A673 (cell line): ENCODE measurements around the gene MINDY4. TPM values are rescaled to one million over a fixed set of nuclear protein-coding genes. Genes with fewer than 3 reads are reported as not detected.

Source experiments
- BruUV-seq: library from RNA; stranded (reverse); fragments of 400-500 nt; replicated peaks from 2 replicates; lab custom pipeline; 2021; lab: Mats Ljungman, UMichigan
- CTCF ChIA-PET: fragments of 300-600 bp; sonication (Branson Sonifier 250); formaldehyde crosslinking; loops from one replicate; lab custom pipeline; 2022; ENCODE audit warnings: antibody characterized with exemption; lab: Charles Lee
- POLR2A ChIA-PET: fragments of 300-600 bp; sonication (Branson Sonifier 250); formaldehyde crosslinking; loops from one replicate; lab custom pipeline; 2022; ENCODE audit warnings: antibody characterized with exemption; ENCODE audit not compliant: low non-redundant PET; lab: Charles Lee
- DNase-seq: peaks from one replicate; pipeline ENCODE4 v3.0.0-alpha.2; 2015; ENCODE audit warnings: low spot score
- H3K27ac ChIP-seq: fragments of 200-600 bp; sonication (generic); 2 replicates; pipeline ENCODE4 v1.5.1; 2016; ENCODE audit warnings: mixed run types, low read depth, mild to moderate bottlenecking, mixed read lengths, antibody characterized with exemption, low read length; ENCODE audit not compliant: poor library complexity, severe bottlenecking
- H3K27me3 ChIP-seq: fragments of 200-600 bp; sonication (generic); replicated peaks from 2 replicates; pipeline ENCODE4 v1.6.1; 2017; ENCODE audit warnings: mixed run types, low read depth, mild to moderate bottlenecking, mixed read lengths, antibody characterized with exemption, low read length; ENCODE audit not compliant: insufficient read depth, poor library complexity
- H3K36me3 ChIP-seq: fragments of 200-600 bp; sonication (generic); 2 replicates; pipeline ENCODE4 v1.6.1; 2016; ENCODE audit warnings: mixed run types, mild to moderate bottlenecking, mixed read lengths, antibody characterized with exemption, low read length; ENCODE audit not compliant: insufficient read depth, poor library complexity, severe bottlenecking
- H3K4me1 ChIP-seq: fragments of 200-600 bp; sonication (generic); 2 replicates; pipeline ENCODE4 v1.6.1; 2017; ENCODE audit warnings: mixed run types, mild to moderate bottlenecking, mixed read lengths, antibody characterized with exemption, low read length; ENCODE audit not compliant: insufficient read depth, poor library complexity, severe bottlenecking
- H3K4me3 ChIP-seq: fragments of 200-600 bp; sonication (generic); 2 replicates; pipeline ENCODE4 v1.5.1; 2016; ENCODE audit warnings: low read depth, mixed run types, mild to moderate bottlenecking, mixed read lengths, low read length; ENCODE audit not compliant: poor library complexity, severe bottlenecking
- H3K9me3 ChIP-seq: fragments of 200-600 bp; sonication (generic); 2 replicates; pipeline ENCODE4 v1.6.1; 2016; ENCODE audit warnings: mixed run types, low read depth, mild to moderate bottlenecking, mixed read lengths, antibody characterized with exemption, low read length; ENCODE audit not compliant: poor library complexity, severe bottlenecking
- EZH2 ChIP-seq: fragments of 200-600 bp; sonication (generic); IDR thresholded peaks from 2 replicates; pipeline ENCODE4 v1.6.1; 2017; ENCODE audit warnings: borderline replicate concordance, low read depth, mild to moderate bottlenecking, mixed read lengths, antibody characterized with exemption, low read length; ENCODE audit not compliant: poor library complexity, severe bottlenecking
- intact Hi-C: fragments of 100-400 bp; cut with micrococcal nuclease; formaldehyde crosslinking; loops from one replicate; pipeline ENCODE4 v1.10.0; 2022; ENCODE audit not compliant: unreplicated experiment
- total RNA-seq: library from RNA; stranded (reverse); gene quantifications from 2 replicates; pipeline ENCODE4 v1.2.3, GENCODE V29; 2021
- TF ChIP-seq, protein P1 (sequence below): fragments of 300-800, 200-600 bp; sonication (generic); conservative IDR thresholded peaks from 2 replicates; pipeline ENCODE4 v1.5.1; 2017; ENCODE audit warnings: low read depth, mild to moderate bottlenecking, antibody characterized with exemption, low read length, moderate library complexity, mixed read lengths

Gene MINDY4
- total RNA-seq, 1 experiment from 2014 or later, result 3.8 TPM

GRCh38 chr7:30730996-30731395 lies 40.2 kb upstream of the MINDY4 start:
- CTCF ChIA-PET, result no interaction called here

GRCh38 chr7:30731581-30731980 lies 39.6 kb upstream of the MINDY4 start:
- Histone ChIP-seq H3K4me3 (no peak overlapping the region), H3K27ac (no peak overlapping the region), H3K27me3 (peaks cover 7% of the 10 kb centered on the region), H3K9me3 (no peaks in the 10 kb centered on the region), H3K36me3 (no peaks in the 10 kb centered on the region), H3K4me1 (no peaks in the 10 kb centered on the region)
- intact Hi-C loops, result no loop called here
- no peak for TF ChIP-seq EZH2
- TF ChIP-seq, protein P1, sequence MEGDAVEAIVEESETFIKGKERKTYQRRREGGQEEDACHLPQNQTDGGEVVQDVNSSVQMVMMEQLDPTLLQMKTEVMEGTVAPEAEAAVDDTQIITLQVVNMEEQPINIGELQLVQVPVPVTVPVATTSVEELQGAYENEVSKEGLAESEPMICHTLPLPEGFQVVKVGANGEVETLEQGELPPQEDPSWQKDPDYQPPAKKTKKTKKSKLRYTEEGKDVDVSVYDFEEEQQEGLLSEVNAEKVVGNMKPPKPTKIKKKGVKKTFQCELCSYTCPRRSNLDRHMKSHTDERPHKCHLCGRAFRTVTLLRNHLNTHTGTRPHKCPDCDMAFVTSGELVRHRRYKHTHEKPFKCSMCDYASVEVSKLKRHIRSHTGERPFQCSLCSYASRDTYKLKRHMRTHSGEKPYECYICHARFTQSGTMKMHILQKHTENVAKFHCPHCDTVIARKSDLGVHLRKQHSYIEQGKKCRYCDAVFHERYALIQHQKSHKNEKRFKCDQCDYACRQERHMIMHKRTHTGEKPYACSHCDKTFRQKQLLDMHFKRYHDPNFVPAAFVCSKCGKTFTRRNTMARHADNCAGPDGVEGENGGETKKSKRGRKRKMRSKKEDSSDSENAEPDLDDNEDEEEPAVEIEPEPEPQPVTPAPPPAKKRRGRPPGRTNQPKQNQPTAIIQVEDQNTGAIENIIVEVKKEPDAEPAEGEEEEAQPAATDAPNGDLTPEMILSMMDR, result no peak
- ChIA-PET POLR2A (no interaction called here), CTCF (no interaction called here)
- no TSS peak for BruUV-seq
- no peak for DNase-seq

More at GRCh38 chr7:30730996-30731395, 40.2 kb upstream of the MINDY4 start:
- H3K36me3 ChIP-seq, result no peaks in the 10 kb centered on the region
- H3K4me3 ChIP-seq, result no peak overlapping the region
- H3K4me1 ChIP-seq, result no peaks in the 10 kb centered on the region
- no TSS peak for BruUV-seq
- POLR2A ChIA-PET, result no interaction called here
- H3K27me3 ChIP-seq, result peaks cover 7% of the 10 kb centered on the region
- no peaks in the 10 kb centered on the region for H3K9me3 ChIP-seq
- no peak for DNase-seq
- no peak for TF ChIP-seq EZH2
- TF ChIP-seq, protein P1, result no peak
- intact Hi-C loops, result no loop called here
- H3K27ac ChIP-seq, result no peak overlapping the region

GRCh38 chr7:30732606-30733005 lies 38.6 kb upstream of the MINDY4 start:
- POLR2A ChIA-PET, result no interaction called here
- CTCF ChIA-PET, result no interaction called here
- intact Hi-C loops, result no loop called here

More at GRCh38 chr7:30732606-30733005, 38.6 kb upstream of the MINDY4 start:
- H3K4me3 ChIP-seq, result no peak overlapping the region
- H3K9me3 ChIP-seq, result no peaks in the 10 kb centered on the region
- TF ChIP-seq, protein P1, result no peak
- no peaks in the 10 kb centered on the region for H3K36me3 ChIP-seq
- H3K27ac ChIP-seq, result no peak overlapping the region
- H3K27me3 ChIP-seq, result peaks cover 7% of the 10 kb centered on the region
- no peak for DNase-seq
- no peaks in the 10 kb centered on the region for H3K4me1 ChIP-seq
- no TSS peak for BruUV-seq
